SH-SY5Y (cell line): ENCODE results near the gene TRO.

Experiments
- GATA2 ChIP-seq: IDR thresholded peaks from 2 replicates; pipeline ENCODE4 v1.6.1; 2011; ENCODE audit warnings: mild to moderate bottlenecking, low read depth, low read length
- GATA3 ChIP-seq: IDR thresholded peaks from 2 replicates; pipeline ENCODE4 v1.6.1; 2011; ENCODE audit warnings: low read depth, mild to moderate bottlenecking, low read length, moderate library complexity

- TF ChIP-seq GATA2 (no peak), GATA3 (no peak)
Measured at GRCh38 chrX:54920610-54921426, at the start of gene TRO.
